HFF-Myc (cell line): Measurements from ENCODE around the gene P2RY2.

Experiments used
- DNase-seq: peaks from one replicate; pipeline ENCODE4 v3.0.0-alpha.2; 2011; ENCODE audit warnings: low read depth; ENCODE audit errors: extremely low read depth
- H3K4me3 ChIP-seq: replicated peaks from 2 replicates; pipeline ENCODE4 v1.5.1; 2011; ENCODE audit warnings: low read depth, mild to moderate bottlenecking, control low read depth, low read length
- TF ChIP-seq, protein P1 (sequence below): IDR thresholded peaks from 2 replicates; pipeline ENCODE4 v1.5.1; 2012; ENCODE audit warnings: mild to moderate bottlenecking, low read depth, low read length, control low read depth; ENCODE audit errors: missing control alignments

The P2RY2 gene

DNA sequence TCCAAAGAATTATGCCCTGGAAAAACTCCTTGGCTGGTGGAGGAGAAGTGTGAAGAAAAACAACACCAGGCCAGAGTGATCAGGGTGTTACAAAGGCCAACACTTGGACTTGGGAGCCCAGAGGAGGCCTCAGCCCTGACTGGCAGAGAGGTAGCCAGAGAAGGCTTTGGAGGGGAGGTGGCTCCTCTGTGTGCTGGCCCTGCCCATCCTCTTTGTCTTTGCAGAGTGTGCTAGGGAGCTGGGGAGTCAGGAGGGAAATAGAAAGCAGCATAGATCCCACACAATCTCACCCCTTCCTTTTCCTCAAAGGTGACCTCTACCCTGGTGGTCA lies 42.0 kb downstream of the P2RY2 start:
- TF ChIP-seq, protein P1, sequence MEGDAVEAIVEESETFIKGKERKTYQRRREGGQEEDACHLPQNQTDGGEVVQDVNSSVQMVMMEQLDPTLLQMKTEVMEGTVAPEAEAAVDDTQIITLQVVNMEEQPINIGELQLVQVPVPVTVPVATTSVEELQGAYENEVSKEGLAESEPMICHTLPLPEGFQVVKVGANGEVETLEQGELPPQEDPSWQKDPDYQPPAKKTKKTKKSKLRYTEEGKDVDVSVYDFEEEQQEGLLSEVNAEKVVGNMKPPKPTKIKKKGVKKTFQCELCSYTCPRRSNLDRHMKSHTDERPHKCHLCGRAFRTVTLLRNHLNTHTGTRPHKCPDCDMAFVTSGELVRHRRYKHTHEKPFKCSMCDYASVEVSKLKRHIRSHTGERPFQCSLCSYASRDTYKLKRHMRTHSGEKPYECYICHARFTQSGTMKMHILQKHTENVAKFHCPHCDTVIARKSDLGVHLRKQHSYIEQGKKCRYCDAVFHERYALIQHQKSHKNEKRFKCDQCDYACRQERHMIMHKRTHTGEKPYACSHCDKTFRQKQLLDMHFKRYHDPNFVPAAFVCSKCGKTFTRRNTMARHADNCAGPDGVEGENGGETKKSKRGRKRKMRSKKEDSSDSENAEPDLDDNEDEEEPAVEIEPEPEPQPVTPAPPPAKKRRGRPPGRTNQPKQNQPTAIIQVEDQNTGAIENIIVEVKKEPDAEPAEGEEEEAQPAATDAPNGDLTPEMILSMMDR = no peak
- H3K4me3 ChIP-seq = no peak overlapping the region
- DNase-seq = no peak

DNA sequence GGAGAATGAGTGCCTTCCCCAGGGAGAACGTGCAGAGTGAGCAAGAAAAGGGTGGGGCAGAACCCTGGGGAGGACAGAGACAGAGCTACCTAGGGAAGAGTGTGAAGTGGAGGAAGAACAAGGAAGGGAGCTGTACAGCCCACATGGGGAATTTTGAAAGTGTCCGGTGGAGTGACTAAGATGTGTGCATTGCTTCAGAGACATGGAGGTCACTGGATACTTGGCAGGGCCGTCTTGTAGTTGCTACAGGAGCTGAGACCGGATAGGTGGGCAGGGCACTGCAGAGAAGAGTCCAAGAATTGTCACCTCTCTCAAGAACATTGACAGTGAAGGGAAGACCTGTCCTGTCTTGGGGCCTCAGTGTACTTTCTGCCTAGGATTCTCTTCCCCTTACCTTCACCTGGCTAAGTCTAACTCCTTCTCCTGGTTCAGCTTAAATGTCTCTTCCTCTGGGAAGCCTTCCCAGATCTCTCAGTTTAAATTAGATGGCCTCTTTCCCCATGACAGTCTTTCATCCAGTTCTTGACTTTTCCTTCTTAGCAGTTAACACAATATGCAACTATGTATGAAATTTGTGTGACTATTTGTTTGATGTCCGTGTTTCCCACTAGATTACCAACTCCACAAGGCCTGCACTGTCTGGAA lies 44.9 kb downstream of the P2RY2 start:
- no peak for DNase-seq
- TF ChIP-seq, protein P1 = no peak
- H3K4me3 ChIP-seq = no peak overlapping the region

DNA sequence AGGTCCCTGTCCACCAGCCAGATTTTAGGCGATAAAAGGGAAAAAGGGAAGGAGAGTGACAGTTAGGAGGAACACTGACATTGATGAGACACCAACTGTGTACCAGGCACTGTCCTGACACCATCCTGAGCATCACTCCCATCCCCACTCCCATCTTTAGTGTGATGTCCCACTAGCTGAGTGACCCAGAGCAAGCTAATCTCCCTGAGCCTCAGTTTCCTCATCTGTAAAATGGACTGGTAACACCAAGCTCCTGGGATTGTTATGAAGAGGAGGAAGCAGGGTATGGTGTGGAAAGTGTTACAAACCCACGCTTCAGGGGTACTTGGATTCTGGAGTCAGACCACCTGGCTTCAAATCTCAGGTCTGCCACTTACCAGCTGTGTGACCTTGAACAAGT lies 45.6 kb downstream of the P2RY2 start:
- no peak for DNase-seq
- H3K4me3 ChIP-seq = no peak overlapping the region
- TF ChIP-seq, protein P1 = no peak

DNA sequence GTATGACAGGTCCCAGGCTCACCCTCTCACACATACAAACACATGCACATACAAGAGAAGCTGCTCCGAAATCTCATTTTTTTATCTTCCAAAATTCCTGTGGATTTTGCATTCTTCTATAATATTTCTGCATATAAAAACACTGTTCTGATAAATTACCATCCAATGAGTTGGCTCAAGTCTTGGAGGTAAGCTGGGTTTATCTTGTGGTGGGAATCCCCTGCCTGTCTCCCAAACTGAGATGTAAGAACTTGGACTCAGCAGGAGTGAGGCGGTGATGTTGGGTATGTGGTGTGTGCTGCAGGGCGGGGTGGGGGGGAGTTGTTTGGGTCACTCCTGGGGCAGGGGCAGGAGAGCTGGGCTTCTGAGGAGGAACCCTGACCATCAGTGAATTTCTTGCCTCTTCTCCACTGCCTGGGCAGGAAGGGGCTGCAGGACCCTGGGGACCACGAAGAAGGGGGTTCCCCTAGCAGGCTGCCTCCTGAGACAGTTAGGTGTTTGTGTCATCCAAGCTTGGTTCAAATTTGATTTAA lies 47.3 kb downstream of the P2RY2 start:
- DNase-seq = no peak
- TF ChIP-seq, protein P1 = no peak
- H3K4me3 ChIP-seq = no peak overlapping the region

DNA sequence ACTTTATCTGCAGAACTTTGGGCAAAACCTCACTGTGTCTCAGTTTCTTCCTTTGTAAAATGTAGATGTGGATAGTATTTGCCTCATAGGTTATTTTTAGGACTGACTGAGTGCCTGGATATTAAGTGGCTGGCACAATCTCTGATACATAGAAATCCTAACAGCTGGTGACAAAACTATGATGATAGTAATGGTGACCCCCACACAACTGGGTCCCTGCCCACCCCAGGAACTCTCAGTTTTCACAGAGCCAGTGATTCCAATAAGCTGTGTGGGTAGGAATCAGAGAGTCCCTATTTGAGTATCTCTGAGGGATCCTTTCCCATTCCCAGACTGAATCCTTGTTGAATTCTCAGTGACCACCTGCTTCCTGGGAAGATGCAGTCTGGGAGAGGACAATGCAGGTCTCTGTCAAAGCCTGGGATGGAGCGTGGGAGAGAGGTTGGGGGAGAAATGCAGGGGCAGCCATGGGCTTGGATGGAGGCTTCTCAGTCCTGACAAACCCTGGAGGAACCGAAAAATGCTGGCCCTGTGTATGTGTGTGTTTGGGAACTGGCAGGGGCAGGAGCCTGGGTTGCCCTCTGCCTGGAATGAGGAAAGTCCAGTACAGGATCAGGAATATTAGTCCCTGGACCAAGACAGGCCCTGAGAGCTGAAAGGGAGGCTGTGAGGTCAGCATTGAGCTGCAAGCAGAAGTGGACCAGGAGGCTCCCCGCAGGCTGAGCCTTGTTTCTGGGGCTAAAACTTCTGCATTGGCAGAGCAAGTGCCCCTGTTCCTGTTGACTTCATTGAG lies 48.0 kb downstream of the P2RY2 start:
- DNase-seq = no peak
- TF ChIP-seq, protein P1 = no peak
- no peak overlapping the region for H3K4me3 ChIP-seq

DNA sequence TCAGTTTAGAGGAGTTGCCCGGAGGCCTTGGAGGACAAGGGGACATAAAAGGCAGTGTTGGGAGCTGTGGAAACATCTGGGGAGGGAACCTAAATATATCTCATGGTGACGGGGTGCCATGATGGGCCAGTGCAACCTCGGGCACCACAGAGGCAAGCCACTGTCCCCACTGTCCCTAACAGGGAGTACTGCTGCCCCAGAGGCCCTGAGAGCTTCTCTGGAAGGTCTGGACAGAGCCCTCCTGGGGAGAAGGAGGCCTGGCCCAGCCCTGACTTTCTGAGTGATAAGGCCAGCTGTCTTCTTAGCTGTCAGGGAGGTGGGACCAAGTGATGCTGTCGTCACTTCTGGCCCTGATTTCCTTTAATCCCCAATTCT lies 48.6 kb downstream of the P2RY2 start:
- TF ChIP-seq, protein P1 = no peak
- DNase-seq = no peak
- H3K4me3 ChIP-seq = no peak overlapping the region
